K562 (cell line): ENCODE results near the gene STT3B. TPM values are rescaled to one million over a fixed set of nuclear protein-coding genes. Genes with fewer than 3 reads are reported as not detected.

Source experiments
- BCL6 ChIP-seq: fragments of 250-450 bp; sonication (Bioruptor Pico); IDR thresholded peaks from 2 replicates; pipeline ENCODE4 v1.4.0; 2020
- CHD1 ChIP-seq: fragments of 200-600 bp; sonication (generic); IDR thresholded peaks from one replicate; pipeline ENCODE4 v1.6.1; 2012; ENCODE audit warnings: mild to moderate bottlenecking, moderate library complexity, low read length, inconsistent platforms
- EHMT2 ChIP-seq: fragments of 450-650 bp; IDR thresholded peaks from 2 replicates; pipeline ENCODE4 v1.6.1; 2018; ENCODE audit warnings: antibody characterized with exemption
- ETV5 ChIP-seq: sonication (generic); formaldehyde crosslinking; IDR thresholded peaks from 2 replicates; pipeline ENCODE4 v1.4.0; 2020; ENCODE audit warnings: low read depth, mild to moderate bottlenecking, missing genetic modification reagents
- EWSR1 ChIP-seq: fragments of 450-650 bp; IDR thresholded peaks from 2 replicates; pipeline ENCODE4 v1.6.1; 2018; ENCODE audit warnings: borderline replicate concordance, mild to moderate bottlenecking, low read depth, moderate library complexity; ENCODE audit not compliant: partially characterized antibody
- GABPA ChIP-seq: fragments of 200-800 bp; sonication (Bioruptor generic); conservative IDR thresholded peaks from 2 replicates; pipeline ENCODE4 v1.6.1; 2016; ENCODE audit warnings: low read depth, missing genetic modification characterization, missing compliant biosample characterization
- MAZ ChIP-seq, 2 experiments: fragments of 450-650 bp in 1 of 2; sonication (generic) in 1 of 2; formaldehyde crosslinking; IDR thresholded peaks in 1 of 2; conservative IDR thresholded peaks in 1 of 2; 2 replicates each; pipeline versions ENCODE4 v1.4.0 to v1.5.0; 2020; ENCODE audit warnings: mild to moderate bottlenecking in 1 of 2, missing genetic modification reagents in 1 of 2
- NFXL1 ChIP-seq: fragments of 450-650 bp; formaldehyde crosslinking; IDR thresholded peaks from 2 replicates; pipeline ENCODE4 v1.4.0; 2021; ENCODE audit warnings: mild to moderate bottlenecking
- POLR2H ChIP-seq: IDR thresholded peaks from 2 replicates; pipeline ENCODE4 v1.6.1; 2016; ENCODE audit warnings: missing genetic modification characterization, low read depth, mild to moderate bottlenecking, control low read depth, missing compliant biosample characterization, moderate library complexity
- POU5F1 ChIP-seq: fragments of 150-350 bp; IDR thresholded peaks from 2 replicates; pipeline ENCODE4 v1.6.1; 2014; ENCODE audit warnings: borderline replicate concordance, low read length, low read depth, mild to moderate bottlenecking; ENCODE audit not compliant: partially characterized antibody
- SMAD1 ChIP-seq: fragments of 150-350 bp; IDR thresholded peaks from 2 replicates; pipeline ENCODE4 v1.6.1; 2014; ENCODE audit warnings: low read length, low read depth; ENCODE audit not compliant: partially characterized antibody
- SMARCA4 ChIP-seq: fragments of 450-650 bp; IDR thresholded peaks from 2 replicates; pipeline ENCODE4 v1.6.1; 2016
- THRB ChIP-seq: fragments of 450-650 bp; formaldehyde crosslinking; conservative IDR thresholded peaks from 2 replicates; pipeline ENCODE4 v1.4.0; 2022; ENCODE audit warnings: mild to moderate bottlenecking, missing genetic modification characterization
- TRIM28 ChIP-seq: fragments of 450-650 bp; IDR thresholded peaks from 2 replicates; pipeline ENCODE4 v1.6.1; 2017
- ZFP1 ChIP-seq: fragments of 450-650 bp; formaldehyde crosslinking; IDR thresholded peaks from 2 replicates; pipeline ENCODE4 v1.4.0; 2020; ENCODE audit warnings: mild to moderate bottlenecking, mixed read lengths
- ZNF274 ChIP-seq: IDR thresholded peaks from 2 replicates; pipeline ENCODE4 v1.6.1; 2011; ENCODE audit warnings: low read depth, mild to moderate bottlenecking, low read length, moderate library complexity, borderline replicate concordance
- ZNF431 ChIP-seq: sonication (generic); formaldehyde crosslinking; IDR thresholded peaks from 2 replicates; pipeline ENCODE4 v1.8.0; 2022; ENCODE audit warnings: mild to moderate bottlenecking, missing genetic modification reagents
- ZNF444 ChIP-seq: fragments of 250-450 bp; sonication (Bioruptor Pico); IDR thresholded peaks from 2 replicates; pipeline ENCODE4 v1.4.0; 2020; ENCODE audit warnings: mild to moderate bottlenecking, moderate library complexity
- polyA plus RNA-seq, 8 experiments: library from polyadenylated mRNA; depleted of rRNA in 4 of 8; stranded (reverse) in 5 of 8; unstranded in 3 of 8; fragments of >200 nt; fragmentation: Nextera tagmentation in 2 of 8; fragmentation: Illumina TruSeq in 1 of 8; extraction: Ambion mirVana in 2 of 8; extraction: Trizol in 1 of 8; gene quantifications; 2 replicates each; pipeline versions ENCODE4 v1.2.1 to v1.2.3, GENCODE V29; 2011 to 2014; ENCODE audit warnings: inconsistent platforms in 1 of 8, missing spikeins in 1 of 8
- total RNA-seq, 7 experiments: library from RNA; depleted of rRNA in 6 of 7; stranded (reverse); fragments of >200 nt in 6 of 7; fragmentation: Illumina TruSeq in 2 of 7; extraction: Trizol in 2 of 7; gene quantifications; 2 replicates each; pipeline versions ENCODE4 v1.2.1 to v1.2.3, GENCODE V29; 2011 to 2021; ENCODE audit warnings: low replicate concordance in 1 of 7
- TF ChIP-seq, protein P1 (sequence below), 2 experiments: fragments of 150-350 bp in 1 of 2; IDR thresholded peaks; 2 replicates each; pipeline ENCODE4 v1.6.1; 2012 to 2016; ENCODE audit warnings: low read depth in 2 of 2, low read length in 2 of 2, mild to moderate bottlenecking in 1 of 2, moderate library complexity in 1 of 2
- TF ChIP-seq, protein P2 (sequence below), 2 experiments: fragments of 450-650 bp in 1 of 2; IDR thresholded peaks; 2 replicates each; pipeline ENCODE4 v1.6.1; 2011 to 2017; ENCODE audit warnings: low read depth in 2 of 2, antibody characterized with exemption in 1 of 2, borderline replicate concordance in 1 of 2, low read length in 1 of 2, mild to moderate bottlenecking in 1 of 2, mixed read lengths in 1 of 2; ENCODE audit not compliant: control insufficient read depth in 1 of 2

Gene STT3B
- total and polyA plus RNA-seq, 9 of the 15 experiments (the other 6 are each of a cell fraction or from before 2014, with no cell fraction given), result 22.4 to 147 (median 100) TPM

- TF ChIP-seq, protein P1, sequence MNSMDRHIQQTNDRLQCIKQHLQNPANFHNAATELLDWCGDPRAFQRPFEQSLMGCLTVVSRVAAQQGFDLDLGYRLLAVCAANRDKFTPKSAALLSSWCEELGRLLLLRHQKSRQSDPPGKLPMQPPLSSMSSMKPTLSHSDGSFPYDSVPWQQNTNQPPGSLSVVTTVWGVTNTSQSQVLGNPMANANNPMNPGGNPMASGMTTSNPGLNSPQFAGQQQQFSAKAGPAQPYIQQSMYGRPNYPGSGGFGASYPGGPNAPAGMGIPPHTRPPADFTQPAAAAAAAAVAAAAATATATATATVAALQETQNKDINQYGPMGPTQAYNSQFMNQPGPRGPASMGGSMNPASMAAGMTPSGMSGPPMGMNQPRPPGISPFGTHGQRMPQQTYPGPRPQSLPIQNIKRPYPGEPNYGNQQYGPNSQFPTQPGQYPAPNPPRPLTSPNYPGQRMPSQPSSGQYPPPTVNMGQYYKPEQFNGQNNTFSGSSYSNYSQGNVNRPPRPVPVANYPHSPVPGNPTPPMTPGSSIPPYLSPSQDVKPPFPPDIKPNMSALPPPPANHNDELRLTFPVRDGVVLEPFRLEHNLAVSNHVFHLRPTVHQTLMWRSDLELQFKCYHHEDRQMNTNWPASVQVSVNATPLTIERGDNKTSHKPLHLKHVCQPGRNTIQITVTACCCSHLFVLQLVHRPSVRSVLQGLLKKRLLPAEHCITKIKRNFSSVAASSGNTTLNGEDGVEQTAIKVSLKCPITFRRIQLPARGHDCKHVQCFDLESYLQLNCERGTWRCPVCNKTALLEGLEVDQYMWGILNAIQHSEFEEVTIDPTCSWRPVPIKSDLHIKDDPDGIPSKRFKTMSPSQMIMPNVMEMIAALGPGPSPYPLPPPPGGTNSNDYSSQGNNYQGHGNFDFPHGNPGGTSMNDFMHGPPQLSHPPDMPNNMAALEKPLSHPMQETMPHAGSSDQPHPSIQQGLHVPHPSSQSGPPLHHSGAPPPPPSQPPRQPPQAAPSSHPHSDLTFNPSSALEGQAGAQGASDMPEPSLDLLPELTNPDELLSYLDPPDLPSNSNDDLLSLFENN (IDR thresholded peaks at IDR 0.05; ENCODE audit: low read depth in 2 of 2, low read length in 2 of 2), result peak in 1 of 2 experiments; percentile 4; a peak in 1 of 4 replicates
- TF ChIP-seq EWSR1 (no peak), GABPA (peak; percentile 76), NFXL1 (CRISPR knock-in tag) (0 out of 2 replicates have a peak, but pooled peaks have one; percentile 38), ZNF274 (no peak), EHMT2 (no peak), BCL6 (CRISPR knock-in tag) (peak; percentile 6; the same call in 1 of the 2 replicates), ZNF431 (CRISPR knock-in tag) (peak; percentile 66; the same call in 1 of the 2 replicates), POLR2H (tag) (peak; percentile 97), THRB (CRISPR knock-in tag) (peak; percentile 67; the same call in 1 of the 2 replicates), POU5F1 (no peak), ZFP1 (CRISPR knock-in tag) (0 out of 2 replicates have a peak, but pooled peaks have one; percentile 21), ZNF444 (peak; percentile 87), SMARCA4 (no peak), SMAD1 (no peak), MAZ (CRISPR knock-in tag; conservative IDR thresholded peaks at IDR 0.05 in 1 of 2, IDR thresholded peaks at IDR 0.05 in 1 of 2) (peak in 1 of 2 experiments; percentile 90; a peak in 3 of 4 replicates), CHD1 (no peak), TRIM28 (peak; percentile 24; the same call in 1 of the 2 replicates), ETV5 (CRISPR knock-in tag) (no peak; the same call in 1 of the 2 replicates)
- TF ChIP-seq, protein P2, sequence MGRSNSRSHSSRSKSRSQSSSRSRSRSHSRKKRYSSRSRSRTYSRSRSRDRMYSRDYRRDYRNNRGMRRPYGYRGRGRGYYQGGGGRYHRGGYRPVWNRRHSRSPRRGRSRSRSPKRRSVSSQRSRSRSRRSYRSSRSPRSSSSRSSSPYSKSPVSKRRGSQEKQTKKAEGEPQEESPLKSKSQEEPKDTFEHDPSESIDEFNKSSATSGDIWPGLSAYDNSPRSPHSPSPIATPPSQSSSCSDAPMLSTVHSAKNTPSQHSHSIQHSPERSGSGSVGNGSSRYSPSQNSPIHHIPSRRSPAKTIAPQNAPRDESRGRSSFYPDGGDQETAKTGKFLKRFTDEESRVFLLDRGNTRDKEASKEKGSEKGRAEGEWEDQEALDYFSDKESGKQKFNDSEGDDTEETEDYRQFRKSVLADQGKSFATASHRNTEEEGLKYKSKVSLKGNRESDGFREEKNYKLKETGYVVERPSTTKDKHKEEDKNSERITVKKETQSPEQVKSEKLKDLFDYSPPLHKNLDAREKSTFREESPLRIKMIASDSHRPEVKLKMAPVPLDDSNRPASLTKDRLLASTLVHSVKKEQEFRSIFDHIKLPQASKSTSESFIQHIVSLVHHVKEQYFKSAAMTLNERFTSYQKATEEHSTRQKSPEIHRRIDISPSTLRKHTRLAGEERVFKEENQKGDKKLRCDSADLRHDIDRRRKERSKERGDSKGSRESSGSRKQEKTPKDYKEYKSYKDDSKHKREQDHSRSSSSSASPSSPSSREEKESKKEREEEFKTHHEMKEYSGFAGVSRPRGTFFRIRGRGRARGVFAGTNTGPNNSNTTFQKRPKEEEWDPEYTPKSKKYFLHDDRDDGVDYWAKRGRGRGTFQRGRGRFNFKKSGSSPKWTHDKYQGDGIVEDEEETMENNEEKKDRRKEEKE (IDR thresholded peaks at IDR 0.05; ENCODE audit: borderline replicate concordance in 1 of 2, control insufficient read depth in 1 of 2, low read depth in 2 of 2, low read length in 1 of 2), result no peak
These were observed 636 bp upstream of the STT3B start (continued) for GRCh38 chr3:31531992-31532586.
